ENCODE data around the gene CCDC171.

The CCDC171 gene

DNA sequence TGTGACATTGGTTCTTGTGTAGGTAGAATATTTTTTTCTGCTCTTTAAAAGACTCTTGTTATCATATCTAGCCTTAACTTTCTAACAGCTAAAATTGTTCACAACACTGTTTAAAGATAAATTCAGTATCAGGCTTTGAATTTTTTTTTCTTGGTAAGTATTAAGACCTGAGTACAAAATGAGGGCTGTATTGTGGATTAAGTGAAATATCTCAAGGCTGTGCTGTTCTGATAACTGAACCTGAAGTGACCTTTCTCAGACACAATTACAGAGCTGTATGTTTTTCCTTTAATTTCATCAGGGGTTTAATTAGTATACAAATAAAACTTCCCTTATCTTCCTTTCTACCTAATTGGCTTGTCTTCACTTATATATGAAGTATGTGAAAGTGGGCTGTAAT lies 290.5 kb downstream of the CCDC171 start:
- Histone ChIP-seq H3K27ac (ENCODE audit: low read depth, low read length, poor library complexity, severe bottlenecking) (no peak overlapping the region), H3K4me1 (ENCODE audit: insufficient read depth, low read length, severe bottlenecking) (no peaks in the 10 kb centered on the region), H3K27me3 (ENCODE audit: insufficient read depth, low read length) (no peaks in the 10 kb centered on the region), H3K79me2 (ENCODE audit: insufficient read depth, low read length) (no peaks in the 10 kb centered on the region), H3K36me3 (ENCODE audit: insufficient read depth, low read length) (no peaks in the 10 kb centered on the region), H3K9me3 (ENCODE audit: low read length) (no peaks in the 10 kb centered on the region), H2AFZ (ENCODE audit: low read length) (no peak overlapping the region), H3K4me3 (ENCODE audit: low read depth, low read length, poor library complexity, severe bottlenecking) (no peak overlapping the region), H3K4me2 (ENCODE audit: low read length) (no peak overlapping the region), H3K9ac (ENCODE audit: low read length) (no peak overlapping the region), H4K20me1 (ENCODE audit: insufficient read depth, low read length) (no peaks in the 10 kb centered on the region), H3F3A (ENCODE audit: insufficient read depth, low read length) (no peaks in the 10 kb centered on the region), H3K9me2 (ENCODE audit: low read depth, low read length) (no peaks in the 10 kb centered on the region)
- TF ChIP-seq CTCF (IDR thresholded peaks at IDR 0.05; ENCODE audit: low read length) (no peak), EZH2 (IDR thresholded peaks at IDR 0.05; ENCODE audit: borderline replicate concordance, low read length) (no peak)

DNA sequence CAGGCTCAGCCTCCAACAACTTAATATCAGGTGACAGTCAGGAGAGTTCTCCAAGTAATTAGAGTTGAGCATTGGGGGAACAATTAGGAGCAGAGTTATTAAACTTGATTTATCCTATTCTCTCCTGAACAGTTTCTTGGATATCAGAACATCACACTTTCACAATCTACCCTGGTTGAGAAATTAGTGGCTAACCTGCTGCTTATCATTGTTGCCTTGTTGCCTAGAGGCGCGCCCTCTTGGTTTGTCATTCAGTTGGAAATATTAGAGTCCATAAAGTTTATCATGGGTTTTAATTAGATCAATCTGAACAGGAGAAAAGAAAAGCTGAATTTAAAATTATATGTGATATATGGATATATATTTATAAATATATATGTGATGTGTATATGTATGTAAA lies 291.1 kb downstream of the CCDC171 start:
- no peaks in the 10 kb centered on the region for H3K79me2 ChIP-seq (ENCODE audit: insufficient read depth, low read length)
- no peaks in the 10 kb centered on the region for H4K20me1 ChIP-seq (ENCODE audit: insufficient read depth, low read length)
- H3K4me3 ChIP-seq (ENCODE audit: low read depth, low read length, poor library complexity, severe bottlenecking), result no peak overlapping the region
- no peak overlapping the region for H3K4me2 ChIP-seq (ENCODE audit: low read length)
- H3K9me3 ChIP-seq (ENCODE audit: low read length), result no peaks in the 10 kb centered on the region
- no peak overlapping the region for H3K9ac ChIP-seq (ENCODE audit: low read length)
- no peak for TF ChIP-seq CTCF (IDR thresholded peaks at IDR 0.05; ENCODE audit: low read length)
- TF ChIP-seq EZH2 (IDR thresholded peaks at IDR 0.05; ENCODE audit: borderline replicate concordance, low read length), result no peak
- H3K36me3 ChIP-seq (ENCODE audit: insufficient read depth, low read length), result no peaks in the 10 kb centered on the region
- no peak overlapping the region for H2AFZ ChIP-seq (ENCODE audit: low read length)
- H3K27me3 ChIP-seq (ENCODE audit: insufficient read depth, low read length), result no peaks in the 10 kb centered on the region
- no peak overlapping the region for H3K27ac ChIP-seq (ENCODE audit: low read depth, low read length, poor library complexity, severe bottlenecking)
- H3F3A ChIP-seq (ENCODE audit: insufficient read depth, low read length), result no peaks in the 10 kb centered on the region
- no peaks in the 10 kb centered on the region for H3K9me2 ChIP-seq (ENCODE audit: low read depth, low read length)
- H3K4me1 ChIP-seq (ENCODE audit: insufficient read depth, low read length, severe bottlenecking), result no peaks in the 10 kb centered on the region

GRCh38 chr9:15846611-15847010 lies 293.8 kb downstream of the CCDC171 start:
- Histone ChIP-seq H3K9ac (ENCODE audit: low read length) (no peak overlapping the region), H3K9me3 (ENCODE audit: low read length) (no peaks in the 10 kb centered on the region), H3K36me3 (ENCODE audit: insufficient read depth, low read length) (no peaks in the 10 kb centered on the region), H3K4me3 (ENCODE audit: low read depth, low read length, poor library complexity, severe bottlenecking) (no peak overlapping the region), H3K27ac (ENCODE audit: low read depth, low read length, poor library complexity, severe bottlenecking) (no peak overlapping the region), H3K79me2 (ENCODE audit: insufficient read depth, low read length) (no peaks in the 10 kb centered on the region), H3K4me1 (ENCODE audit: insufficient read depth, low read length, severe bottlenecking) (no peaks in the 10 kb centered on the region), H3K4me2 (ENCODE audit: low read length) (no peak overlapping the region), H2AFZ (ENCODE audit: low read length) (no peak overlapping the region), H3K27me3 (ENCODE audit: insufficient read depth, low read length) (no peaks in the 10 kb centered on the region), H4K20me1 (ENCODE audit: insufficient read depth, low read length) (no peaks in the 10 kb centered on the region), H3K9me2 (ENCODE audit: low read depth, low read length) (no peaks in the 10 kb centered on the region), H3F3A (ENCODE audit: insufficient read depth, low read length) (no peaks in the 10 kb centered on the region)
- TF ChIP-seq CTCF (IDR thresholded peaks at IDR 0.05; ENCODE audit: low read length), result no peak
- no peak for TF ChIP-seq EZH2 (IDR thresholded peaks at IDR 0.05; ENCODE audit: borderline replicate concordance, low read length)

Data from OCI-LY1 (cell line).